Hepatocyte (in vitro differentiated cells): ENCODE data around the gene AFAP1.

Experiments
- CTCF ChIP-seq: fragments of 200-600 bp; sonication (generic); IDR thresholded peaks from 2 replicates; pipeline ENCODE4 v1.5.1; 2016; ENCODE audit warnings: antibody characterized with exemption, mild to moderate bottlenecking; ENCODE audit not compliant: poor library complexity
- EZH2 ChIP-seq: fragments of 200-600 bp; sonication (generic); IDR thresholded peaks from 2 replicates; pipeline ENCODE4 v1.6.1; 2016; ENCODE audit warnings: antibody characterized with exemption, mild to moderate bottlenecking, borderline replicate concordance
- EZH2phosphoT487 ChIP-seq: fragments of 200-600 bp; sonication (generic); IDR thresholded peaks from one replicate; pipeline ENCODE4 v1.6.1; 2018; ENCODE audit warnings: antibody characterized with exemption, mild to moderate bottlenecking, low read depth, moderate library complexity; ENCODE audit not compliant: unreplicated experiment, severe bottlenecking

DNA sequence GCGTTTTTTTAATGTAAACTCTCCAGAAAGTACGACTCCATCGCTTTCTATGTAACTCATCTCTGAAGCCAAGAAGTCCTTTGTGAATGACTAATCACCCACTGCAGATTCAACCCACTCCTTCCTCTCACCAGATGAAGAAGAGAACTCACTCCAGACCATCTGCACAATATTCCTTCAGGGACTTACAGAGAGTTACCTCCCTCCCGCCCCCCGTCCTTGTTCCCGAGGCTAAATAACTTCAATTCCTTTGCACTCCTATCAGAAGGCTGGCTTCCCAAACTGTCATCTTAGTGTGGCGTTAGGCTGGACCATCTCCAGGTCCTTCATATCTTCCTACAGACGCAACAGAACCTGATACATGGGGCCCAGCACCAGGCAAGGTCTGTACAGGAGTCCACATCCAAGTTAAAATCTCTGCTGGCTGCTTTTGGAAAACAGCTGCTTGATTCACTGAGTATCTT is 82.4 kb downstream of the AFAP1 start:
- TF ChIP-seq CTCF (no peak), EZH2 (no peak), EZH2phosphoT487 (no peak)
